ENCODE data around the gene EEF2KMT.
"Not testable (repeated sequence)": the region's sequence is repeated elsewhere in the genome, so short reads cannot be mapped to it uniquely, and the experiment has no call there.

DNA sequence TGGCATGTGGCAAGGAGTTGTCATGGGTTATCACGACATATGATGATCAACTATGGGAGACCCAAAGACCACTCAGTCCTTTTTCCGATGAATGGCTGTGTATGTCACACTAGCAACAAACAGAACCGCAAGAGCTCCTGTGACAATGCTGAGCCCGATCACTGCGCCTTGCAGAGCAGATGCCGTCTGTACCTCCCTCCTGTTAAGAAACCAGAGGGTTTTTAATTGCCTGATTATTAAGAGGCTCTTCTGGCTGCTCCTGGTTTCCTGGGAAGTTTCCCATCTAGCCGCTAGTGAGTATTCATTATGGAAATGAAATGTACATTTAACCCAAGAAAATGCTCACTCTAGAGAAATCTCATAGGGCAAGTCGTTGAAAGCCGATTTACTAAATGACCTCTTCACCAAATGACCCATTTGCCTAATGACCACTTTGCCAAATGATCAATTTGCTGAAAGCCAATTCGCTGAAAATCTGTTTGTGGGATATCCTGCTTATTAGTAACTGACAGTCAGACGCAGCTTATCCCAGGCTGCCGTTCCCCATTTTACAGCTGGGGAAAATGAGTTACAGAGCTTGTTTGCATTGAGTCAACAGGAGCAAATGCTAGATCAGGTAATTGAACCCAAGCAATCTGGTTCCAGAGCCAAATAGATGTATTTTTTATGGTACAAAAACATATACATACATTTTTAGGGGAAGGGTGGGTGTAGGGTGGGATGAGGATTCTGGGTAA, 5.9 kb upstream of the EEF2KMT start:
- TF ChIP-seq MAFF (IDR thresholded peaks at IDR 0.05; ENCODE audit: low read depth, low read length); POLR2A (IDR thresholded peaks at IDR 0.05; ENCODE audit: insufficient read depth in 1 of 2, low read depth in 2 of 2, low read length in 2 of 2); NCOA2 (CRISPR knock-in tag; IDR thresholded peaks at IDR 0.05); MED8 (CRISPR knock-in tag; IDR thresholded peaks at IDR 0.05; ENCODE audit: insufficient replicate concordance); PHF21A (CRISPR knock-in tag; IDR thresholded peaks at IDR 0.05); ZNF205 (CRISPR knock-in tag; IDR thresholded peaks at IDR 0.05): not testable (repeated sequence)
